Motor neuron (in vitro differentiated cells): Measurements from ENCODE around the gene CACHD1. TPM values are rescaled to one million over a fixed set of nuclear protein-coding genes. Genes with fewer than 3 reads are reported as not detected.

Source experiments
- ATAC-seq, 8 experiments: fragments of 200-7000 bp; cut with Tn5 transposase; replicated peaks in 6 of 8; 2 replicates each; pipeline ENCODE4 v1.8.0; 2021; ENCODE audit warnings: mild to moderate bottlenecking in 8 of 8, moderate library complexity in 8 of 8
- H3K27ac ChIP-seq, 2 donors: fragments of 250-450 bp; sonication (Bioruptor Pico); 2 replicates each; pipeline ENCODE4 v1.9.0; 2021; ENCODE audit warnings: antibody characterized with exemption in 2 of 2, mild to moderate bottlenecking in 2 of 2, moderate library complexity in 1 of 2
- H3K4me1 ChIP-seq, 2 donors: fragments of 250-450 bp; sonication (Bioruptor Pico); replicated peaks in 1 of 2; 2 replicates each; pipeline ENCODE4 v1.6.1; 2021; ENCODE audit warnings: antibody characterized with exemption in 2 of 2, mild to moderate bottlenecking in 2 of 2, moderate library complexity in 1 of 2
- H3K4me3 ChIP-seq, 5 donors: fragments of 250-450 bp; sonication (Bioruptor Pico); 2 replicates each; pipeline ENCODE4 v1.9.0; 2021; ENCODE audit warnings: antibody characterized with exemption in 5 of 5, mild to moderate bottlenecking in 5 of 5, moderate library complexity in 4 of 5
- WGBS, 10 experiments: fragments of 450-650 bp; shearing (Covaris generic); methylation state at CpG; one replicate each; pipeline ENCODE4 v1.0.0; 2022; 5-methylcytosine and 5-hydroxymethylcytosine counted together
- in situ Hi-C, 9 experiments: fragments of 400-800 bp; cut with MboI; loops; one replicate each; pipeline ENCODE4 v1.15.0; 2021; ENCODE audit warnings: low sequenced_read_pairs in 9 of 9, low pct_unique_long_range_greater_than_20kb in 2 of 9; ENCODE audit not compliant: unreplicated experiment in 9 of 9
- total RNA-seq, 8 experiments: library from RNA; unstranded; fragments of 300-600 nt; gene quantifications; 2 replicates each; pipeline versions ENCODE4 v1.2.3 to v1.2.4, GENCODE V29; 2022

The CACHD1 gene
- total RNA-seq, 8 experiments from 2014 or later: 18.6 to 54.2 (median 31.6) TPM

DNA sequence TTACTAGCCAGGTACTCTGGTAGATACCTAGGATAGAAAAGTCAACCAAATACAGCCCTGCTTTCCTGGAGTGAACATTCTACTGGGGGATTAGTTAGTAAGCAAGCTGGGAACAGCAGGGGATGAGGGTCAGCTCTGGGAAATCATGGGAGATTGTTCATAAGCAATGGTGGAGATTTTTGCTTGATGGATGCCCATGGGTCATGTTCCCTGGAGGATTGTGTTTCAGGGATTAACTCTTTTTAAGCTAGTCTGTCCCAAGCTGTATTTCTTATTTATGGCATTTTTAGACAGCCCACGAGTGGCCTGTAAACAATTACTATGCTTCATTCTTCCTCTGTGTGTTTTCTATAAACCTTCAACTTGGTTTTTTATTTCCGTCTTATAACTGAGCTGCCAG, 18.9 kb downstream of the CACHD1 start:
- no peak overlapping the region for H3K27ac ChIP-seq
- in situ Hi-C loops: no loop called here
- no peak overlapping the region for H3K4me3 ChIP-seq
- WGBS, 10 experiments: 20 to 100% (median 55%) methylated on average over 1 to 2 of the region's 2 CpGs; no CpG with 5 or more reads in 1 of the 10 experiments
- peak in 5 of 8 experiments; percentile 27 to 66 (median 60) for ATAC-seq
- H3K4me1 ChIP-seq: peaks cover 43 to 44% of the 10 kb centered on the region in 2 donors

DNA sequence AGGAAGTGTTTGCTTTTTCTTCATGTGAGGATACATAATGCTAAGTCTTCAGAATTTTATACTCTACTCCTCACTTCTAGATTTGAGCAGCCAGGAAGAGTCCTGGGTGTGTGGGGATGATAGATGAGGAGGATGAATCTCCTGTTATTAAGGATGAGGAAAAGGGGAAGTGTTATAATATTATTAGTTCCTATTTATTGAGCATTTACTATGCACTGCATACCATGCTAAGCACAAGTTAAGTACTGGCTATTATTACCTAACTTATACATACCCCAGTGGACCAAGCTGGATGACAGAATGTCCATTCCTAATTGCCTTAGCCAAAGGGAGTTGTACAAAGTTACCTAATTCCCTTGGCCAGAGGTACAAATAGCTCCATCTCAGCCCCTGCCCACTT, 19.8 kb downstream of the CACHD1 start:
- in situ Hi-C loops: no loop called here
- H3K4me1 ChIP-seq: peaks cover 46 to 51% of the 10 kb centered on the region in 2 donors
- H3K27ac ChIP-seq: no peak overlapping the region
- H3K4me3 ChIP-seq: no peak overlapping the region
- ATAC-seq: no peak

DNA sequence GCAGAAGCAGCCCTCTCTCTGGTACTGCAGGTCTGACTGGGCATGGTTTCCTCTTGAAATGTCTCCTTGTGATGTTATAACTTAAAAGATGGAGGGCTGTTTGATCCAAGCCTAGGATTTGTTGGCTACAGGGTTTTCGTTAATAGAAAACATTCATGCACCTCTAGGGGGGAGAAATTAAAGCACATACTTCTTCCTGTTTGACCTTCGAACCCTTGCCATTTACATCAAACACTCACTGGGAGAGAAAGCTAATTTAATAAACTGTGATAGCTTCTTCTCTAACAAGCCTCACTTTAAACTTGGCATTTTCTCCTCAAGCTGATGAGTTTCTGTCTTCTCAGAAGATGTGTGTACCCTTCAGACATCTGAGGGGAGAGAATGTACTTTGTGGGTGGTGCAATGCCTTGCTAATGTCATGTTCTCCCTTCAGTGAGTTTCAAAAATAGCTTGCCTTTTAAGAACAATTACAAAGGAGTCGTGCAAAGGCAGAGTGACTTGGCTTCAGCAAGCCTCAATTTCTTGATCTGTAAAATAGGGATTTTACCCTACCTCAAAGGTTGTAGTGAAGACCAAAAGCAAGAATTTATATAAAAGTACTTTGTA, 20.4 kb downstream of the CACHD1 start:
- Histone ChIP-seq H3K4me1 (peaks cover 46 to 53% of the 10 kb centered on the region in 2 donors), H3K27ac (no peak overlapping the region), H3K4me3 (no peak overlapping the region)
- in situ Hi-C loops: no loop called here
- WGBS, 10 experiments: 13 to 81% (median 75%) methylated on average over 1 to 3 of the region's 3 CpGs
- ATAC-seq: no peak

DNA sequence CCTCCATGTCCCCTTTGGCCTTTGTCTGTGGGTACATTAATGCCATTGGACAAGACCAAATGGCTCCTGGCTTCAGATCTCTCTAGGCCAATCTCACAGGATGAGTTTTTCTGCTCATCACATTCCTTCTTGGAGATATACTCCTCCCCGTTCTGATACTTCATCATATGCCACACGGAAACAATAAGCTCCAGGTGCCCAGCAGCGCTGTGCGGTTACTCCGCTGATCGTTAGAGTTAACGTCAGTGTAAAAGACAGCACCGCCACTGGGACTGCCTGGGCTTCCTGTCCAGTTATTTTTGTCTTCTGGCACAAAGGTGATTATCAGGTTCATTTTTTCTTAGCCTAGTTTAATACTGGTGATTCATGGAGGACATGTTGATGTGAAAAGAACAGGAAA, 22.5 kb downstream of the CACHD1 start:
- H3K4me1 ChIP-seq: peaks cover 66 to 74% of the 10 kb centered on the region in 2 donors
- no peak overlapping the region for H3K27ac ChIP-seq
- H3K4me3 ChIP-seq: no peak overlapping the region
- in situ Hi-C loops: no loop called here
- WGBS, 10 experiments: 71 to 100% (median 85%) methylated on average over 3 to 8 of the region's 8 CpGs; no CpG with 5 or more reads in 3 of the 10 experiments
- peak in 3 of 8 experiments; percentile 49 to 57 (median 54) for ATAC-seq

DNA sequence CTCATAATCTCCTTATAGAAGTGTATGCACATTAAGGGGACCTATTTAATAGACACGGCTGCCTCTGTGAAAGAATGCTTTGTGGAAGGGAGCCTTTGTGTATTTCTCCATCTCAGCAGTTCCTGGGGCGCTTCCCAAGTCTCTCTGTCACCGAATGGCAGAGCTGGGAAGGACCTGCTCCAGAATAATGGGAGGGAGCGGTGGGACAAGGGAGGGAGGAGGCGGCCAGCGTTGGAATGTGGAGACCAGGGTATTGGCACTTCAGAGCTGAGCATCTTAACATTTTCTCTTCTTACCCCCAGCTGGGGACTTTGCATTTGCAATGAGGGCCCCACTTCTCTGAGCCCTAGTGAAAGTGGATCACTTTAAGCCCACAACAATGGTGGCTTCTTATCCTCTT, 23.9 kb downstream of the CACHD1 start:
- in situ Hi-C loops: no loop called here
- H3K27ac ChIP-seq: peak overlapping the region; percentile 6 to 12
- 19 to 67% (median 50%) methylated on average over 1 to 3 of the region's 6 CpGs; no CpG with 5 or more reads in 6 of the 10 experiments for WGBS, 10 experiments
- peaks cover 66 to 69% of the 10 kb centered on the region in 2 donors for H3K4me1 ChIP-seq
- H3K4me3 ChIP-seq: peak overlapping the region in 1 of 5 donors; percentile 5
- peak in 5 of 8 experiments; percentile 59 to 71 (median 66) for ATAC-seq

DNA sequence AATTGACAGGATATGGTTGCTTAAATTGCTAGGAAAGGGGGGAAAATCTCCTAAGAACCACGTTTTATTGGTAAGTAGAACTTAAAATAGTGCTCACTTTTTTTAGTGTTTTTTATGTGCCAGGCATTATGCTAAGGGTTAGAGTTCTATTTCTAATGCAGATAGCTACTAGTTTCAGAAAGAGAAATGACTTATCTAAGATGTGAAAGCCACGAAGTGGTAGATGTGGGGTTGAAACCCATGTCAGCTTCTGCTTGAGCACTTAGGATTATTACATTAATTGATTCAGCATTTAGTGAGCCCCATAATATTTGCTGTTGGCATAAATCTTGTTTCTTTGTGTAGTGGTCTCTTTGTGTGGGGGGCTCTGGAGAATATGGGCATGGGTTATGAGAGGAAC, 24.7 kb downstream of the CACHD1 start:
- Histone ChIP-seq H3K27ac (no peak overlapping the region), H3K4me3 (no peak overlapping the region), H3K4me1 (peaks cover 59 to 61% of the 10 kb centered on the region in 2 donors)
- 35 to 71% (median 48%) methylated on average over 1 to 2 of the region's 2 CpGs; no CpG with 5 or more reads in 4 of the 10 experiments for WGBS, 10 experiments
- ATAC-seq: no peak
- in situ Hi-C loops: no loop called here

DNA sequence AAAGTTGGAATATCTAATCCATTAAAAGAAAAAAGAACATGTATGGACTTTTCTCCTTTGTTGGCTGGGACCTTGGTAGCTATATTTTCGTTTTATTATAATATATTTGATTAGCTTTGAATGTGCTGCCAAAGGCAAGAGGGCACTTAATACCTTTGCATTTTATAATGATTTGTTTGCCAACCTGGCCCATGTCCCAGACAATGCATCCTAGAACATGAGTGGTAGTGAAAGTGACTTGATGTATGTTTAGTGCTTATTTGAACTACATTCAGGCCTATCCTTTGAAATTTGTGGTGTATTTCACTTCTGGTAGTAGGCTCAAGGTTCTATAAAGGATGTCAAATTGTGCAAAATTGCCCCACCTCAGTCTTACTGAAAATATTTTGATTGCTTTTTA, 25.9 kb downstream of the CACHD1 start:
- no peak overlapping the region for H3K27ac ChIP-seq
- ATAC-seq: peak in 2 of 8 experiments; percentile 13 to 70
- in situ Hi-C loops: no loop called here
- H3K4me3 ChIP-seq: no peak overlapping the region
- WGBS, 10 experiments: 0 to 86% (median 42%) methylated on average over 1 of the region's 1 CpG; no CpG with 5 or more reads in 1 of the 10 experiments
- H3K4me1 ChIP-seq: peaks cover 52 to 53% of the 10 kb centered on the region in 2 donors

DNA sequence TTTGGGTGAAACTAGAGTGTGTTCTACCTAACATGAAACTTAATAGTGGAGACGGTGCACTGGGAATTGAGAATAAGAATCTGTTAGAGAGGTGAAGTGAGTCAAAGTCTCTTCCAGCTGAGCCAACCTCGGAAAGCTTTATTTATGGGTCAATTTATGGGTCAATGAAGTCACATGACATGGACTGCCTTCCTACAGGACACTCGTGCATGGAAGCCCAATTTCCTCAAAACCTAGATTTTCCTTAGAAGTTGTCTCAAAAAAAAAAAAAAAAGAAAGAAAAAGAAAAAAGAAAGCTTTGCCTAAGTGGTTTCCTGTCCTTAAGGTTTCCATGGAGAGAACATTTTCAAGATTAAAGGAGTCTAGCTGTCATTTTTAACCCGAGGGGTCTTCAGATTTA, 26.7 kb downstream of the CACHD1 start:
- 0 to 84% (median 46%) methylated on average over 2 to 4 of the region's 4 CpGs for WGBS, 10 experiments
- Histone ChIP-seq H3K27ac (no peak overlapping the region), H3K4me3 (no peak overlapping the region), H3K4me1 (peaks cover 52 to 53% of the 10 kb centered on the region in 2 donors)
- in situ Hi-C loops: no loop called here
- ATAC-seq: no peak

DNA sequence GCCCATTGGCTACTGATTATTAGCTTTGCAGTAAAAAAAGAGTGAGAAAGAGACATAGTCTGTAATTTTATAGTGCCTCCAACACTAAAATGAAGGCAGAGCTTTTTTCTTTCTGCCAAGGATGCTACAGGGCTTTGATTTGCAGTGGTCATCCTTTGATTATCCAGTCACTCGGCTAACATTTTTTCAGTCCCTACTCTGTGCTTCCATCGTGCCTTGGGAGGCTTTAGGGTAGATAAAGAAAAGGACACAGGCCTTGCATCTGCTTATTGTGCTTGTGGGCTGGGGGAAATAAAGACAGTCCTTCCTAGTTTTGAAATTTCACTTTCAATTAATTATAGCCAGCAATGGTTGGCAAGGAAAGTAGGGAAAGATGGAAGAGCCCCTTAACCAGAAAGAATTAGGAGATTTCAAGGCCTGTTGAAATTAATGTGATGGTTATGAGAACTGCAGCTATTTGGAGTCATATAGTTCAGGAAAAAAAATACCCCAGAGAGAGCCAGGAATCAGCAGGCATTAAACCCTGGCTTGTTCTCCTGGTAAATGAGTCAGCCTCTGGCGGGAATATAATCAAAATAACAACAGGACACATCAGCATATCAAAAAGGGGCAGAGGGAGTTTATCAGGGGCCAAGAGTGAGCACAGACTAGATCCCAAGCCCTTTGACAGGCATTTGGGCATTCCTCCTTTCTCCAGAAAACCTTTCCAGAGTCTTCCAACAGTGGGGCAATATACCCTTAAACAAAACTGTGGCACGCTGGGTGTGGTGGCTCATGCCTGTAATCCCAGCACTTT, 27.4 kb downstream of the CACHD1 start:
- H3K4me1 ChIP-seq: peaks cover 56% of the 10 kb centered on the region in 2 donors
- ATAC-seq: peak in 7 of 8 experiments; percentile 33 to 85 (median 69)
- in situ Hi-C loops: no loop called here
- 8 to 100% (median 23%) methylated on average over 1 to 4 of the region's 4 CpGs; no CpG with 5 or more reads in 2 of the 10 experiments for WGBS, 10 experiments
- peak overlapping the region; percentile 1 to 15 for H3K27ac ChIP-seq
- H3K4me3 ChIP-seq: no peak overlapping the region

DNA sequence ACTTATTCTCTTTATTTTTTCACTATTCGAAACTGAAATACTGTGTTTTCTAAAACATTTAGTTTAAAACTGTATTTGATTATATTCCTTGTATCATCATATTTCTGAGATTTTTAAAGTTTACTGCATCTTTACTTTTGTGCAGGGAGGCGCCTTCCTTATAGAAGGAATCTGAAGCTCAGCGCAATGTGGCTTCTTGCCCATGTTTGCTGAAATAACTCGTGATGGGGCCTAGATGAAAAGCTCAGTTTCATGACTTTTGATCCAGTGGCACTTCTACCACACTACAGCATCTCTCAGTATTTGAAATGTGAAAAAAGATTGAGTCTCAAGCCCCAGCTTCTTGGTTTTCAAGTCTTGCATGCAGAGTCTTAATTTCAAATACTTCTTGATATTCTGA, 28.4 kb downstream of the CACHD1 start:
- Histone ChIP-seq H3K4me3 (no peak overlapping the region), H3K4me1 (peaks cover 56 to 57% of the 10 kb centered on the region in 2 donors), H3K27ac (no peak overlapping the region)
- ATAC-seq: no peak
- 70 to 100% (median 91%) methylated on average over 2 to 4 of the region's 4 CpGs for WGBS, 10 experiments
- in situ Hi-C loops: no loop called here

DNA sequence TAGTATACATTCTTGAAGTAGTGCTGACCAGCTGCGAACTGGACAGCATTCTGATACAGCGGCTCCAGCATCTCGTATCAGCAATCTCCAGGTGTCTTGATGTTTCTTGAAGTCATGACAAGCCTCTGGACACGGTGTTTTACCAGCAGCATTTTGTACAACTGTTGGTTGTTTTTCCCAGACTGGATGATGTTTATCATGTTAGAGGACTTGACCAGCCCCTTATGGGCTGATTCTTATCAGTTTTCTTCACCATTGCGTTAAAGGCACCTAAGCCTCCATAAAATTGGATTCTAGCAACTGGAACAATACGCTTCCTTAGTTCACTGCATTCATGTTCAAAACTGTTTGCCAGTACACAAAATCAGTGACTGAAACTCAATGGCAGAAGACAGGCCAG, 29.1 kb downstream of the CACHD1 start:
- no peak for ATAC-seq
- 92 to 100% (median 96%) methylated on average over 1 to 6 of the region's 6 CpGs; no CpG with 5 or more reads in 3 of the 10 experiments for WGBS, 10 experiments
- H3K4me1 ChIP-seq: peaks cover 56% of the 10 kb centered on the region in 2 donors
- no peak overlapping the region for H3K4me3 ChIP-seq
- in situ Hi-C loops: no loop called here
- no peak overlapping the region for H3K27ac ChIP-seq

DNA sequence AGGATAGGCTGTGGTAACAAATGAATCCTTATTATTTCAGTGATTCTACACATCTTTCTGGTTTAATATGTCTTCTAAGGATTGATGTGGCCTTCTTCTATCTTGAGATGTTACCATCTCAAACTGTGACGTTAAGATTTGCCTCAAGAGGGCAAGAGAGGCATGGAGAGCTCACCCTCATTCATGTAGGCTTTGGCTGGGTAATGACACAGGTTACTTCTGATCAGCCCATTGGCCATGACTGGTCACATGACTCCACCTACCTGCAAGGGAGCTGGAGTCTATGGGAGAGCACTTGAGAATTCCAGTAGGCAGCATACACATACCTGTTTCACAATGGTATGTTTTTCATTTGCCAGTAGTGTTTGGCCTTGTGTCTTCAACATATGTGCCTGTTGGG, 30.0 kb downstream of the CACHD1 start:
- no peak overlapping the region for H3K4me3 ChIP-seq
- peaks cover 55 to 56% of the 10 kb centered on the region in 2 donors for H3K4me1 ChIP-seq
- 83 to 100% (median 100%) methylated on average over 1 of the region's 1 CpG; no CpG with 5 or more reads in 3 of the 10 experiments for WGBS, 10 experiments
- no peak for ATAC-seq
- in situ Hi-C loops: no loop called here
- H3K27ac ChIP-seq: no peak overlapping the region

DNA sequence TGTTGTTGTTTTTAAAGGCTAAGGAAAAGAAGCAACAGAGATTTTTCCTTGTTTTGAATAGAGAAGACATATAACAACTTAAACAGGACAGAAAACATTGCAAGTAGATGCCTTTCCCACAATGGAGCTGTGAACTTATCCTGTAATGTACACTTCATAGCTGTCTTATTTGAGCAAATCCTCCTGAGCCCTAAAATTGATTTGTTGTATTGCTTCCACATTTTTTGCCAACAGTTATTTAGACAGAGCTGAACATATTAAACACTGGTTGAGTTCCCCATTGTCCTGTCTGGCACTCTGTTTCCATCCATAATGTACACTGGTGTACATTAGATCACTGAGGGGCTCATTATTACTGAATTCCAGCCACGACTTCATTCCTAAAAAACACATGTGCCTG, 32.2 kb downstream of the CACHD1 start:
- Histone ChIP-seq H3K4me3 (no peak overlapping the region), H3K4me1 (peaks cover 50 to 53% of the 10 kb centered on the region in 2 donors), H3K27ac (no peak overlapping the region)
- 0 to 77% (median 71%) methylated on average over 1 of the region's 1 CpG; no CpG with 5 or more reads in 3 of the 10 experiments for WGBS, 10 experiments
- ATAC-seq: no peak
- in situ Hi-C loops: no loop called here
